ENCODE results near the gene KANK4.

- TF ChIP-seq CTCF (IDR thresholded peaks at IDR 0.05; ENCODE audit: low read depth, low read length) = no peak
- TF ChIP-seq POLR2A (IDR thresholded peaks at IDR 0.05; ENCODE audit: extremely low read depth, insufficient read length) = no peak
- no peak for TF ChIP-seq MYC (IDR thresholded peaks at IDR 0.05; ENCODE audit: low read depth, low read length)
- no peak for TF ChIP-seq MAX (IDR thresholded peaks at IDR 0.05; ENCODE audit: low read depth, low read length)
Observed at GRCh38 chr1:62314454-62315350, 4.5 kb downstream of the KANK4 start.
